GM19372 (cell line): ENCODE results near the gene SIX3.

ENCODE experiments used
- ATAC-seq: cut with Tn5 transposase; IDR thresholded peaks from one replicate; pipeline ENCODE4 v1.9.1; 2021; ENCODE audit warnings: mild to moderate bottlenecking, low read depth, moderate library complexity; ENCODE audit not compliant: unreplicated experiment

SIX3 gene

GRCh38 chr2:44942304-44943030 lies 965 bp downstream of the SIX3 start:
- no peak for ATAC-seq

- ATAC-seq = no peak
Observed at GRCh38 chr2:44943031-44943692, 1.7 kb downstream of the SIX3 start.

DNA sequence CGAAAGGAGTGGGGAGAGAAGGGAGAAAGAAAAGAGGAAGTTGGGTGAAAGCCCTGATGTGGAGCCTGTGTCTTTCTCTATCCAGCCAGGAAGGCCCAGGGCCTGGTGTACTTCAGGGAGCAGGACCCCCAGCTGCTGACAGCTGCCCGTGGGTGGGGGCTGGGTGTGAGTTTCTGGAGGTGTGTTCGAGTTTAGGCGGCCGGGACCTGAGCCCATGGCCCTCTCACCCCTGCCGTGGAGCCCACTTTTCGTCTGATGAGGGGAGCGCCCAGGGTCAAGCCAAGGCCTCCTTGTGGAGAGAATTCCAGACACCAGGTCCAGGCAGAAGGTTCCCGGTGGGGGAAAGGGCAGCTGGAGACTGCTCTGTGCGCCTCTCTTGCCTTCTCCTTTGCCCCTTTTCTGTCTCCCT lies 2.2 kb downstream of the SIX3 start:
- ATAC-seq = no peak

DNA sequence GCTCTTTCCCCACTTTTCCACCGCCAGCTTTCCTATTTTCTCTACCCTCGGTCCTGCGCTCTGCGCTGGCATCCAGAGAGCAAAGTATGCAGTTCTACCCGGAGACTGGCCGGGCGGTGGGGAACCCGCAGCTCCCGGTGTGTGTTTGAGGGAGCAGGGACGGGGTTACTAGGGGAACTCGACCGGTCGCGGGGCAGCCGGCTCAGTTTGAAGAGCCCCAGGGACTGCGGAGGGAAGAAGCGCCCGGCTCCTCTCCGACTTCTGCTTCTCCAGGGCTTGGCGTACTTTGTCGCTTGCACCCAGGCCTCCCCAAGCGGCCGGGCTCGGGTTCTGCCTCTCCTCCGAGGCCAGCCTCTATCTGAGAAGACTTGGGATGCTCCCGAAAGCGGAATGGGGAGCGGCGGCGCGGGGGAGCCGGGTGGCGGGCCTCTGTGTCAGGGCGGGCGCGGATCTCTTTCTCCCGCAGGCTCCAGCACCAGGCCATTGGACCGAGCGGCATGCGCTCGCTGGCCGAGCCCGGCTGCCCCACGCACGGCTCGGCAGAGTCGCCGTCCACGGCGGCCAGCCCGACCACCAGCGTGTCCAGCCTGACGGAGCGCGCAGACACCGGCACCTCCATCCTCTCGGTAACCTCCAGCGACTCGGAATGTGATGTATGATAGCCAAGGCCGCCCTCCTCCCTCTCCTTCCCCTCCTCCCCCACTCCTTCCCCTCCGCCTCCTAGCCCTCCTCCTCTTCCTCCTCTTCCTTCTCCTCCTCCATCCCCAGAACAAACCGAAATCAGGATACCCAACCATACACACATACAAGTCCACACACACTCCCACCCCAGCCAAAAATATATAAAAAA lies 2.8 kb downstream of the SIX3 start:
- ATAC-seq = no peak

GRCh38 chr2:44944952-44945612 lies 3.6 kb downstream of the SIX3 start:
- no peak for ATAC-seq

GRCh38 chr2:44945676-44946371 lies 4.3 kb downstream of the SIX3 start:
- ATAC-seq = no peak

- ATAC-seq = no peak
Observed at GRCh38 chr2:44946372-44947027, 5.0 kb downstream of the SIX3 start.

GRCh38 chr2:44947028-44947375 lies 5.5 kb downstream of the SIX3 start:
- no peak for ATAC-seq

GRCh38 chr2:44948565-44949328 lies 7.2 kb downstream of the SIX3 start:
- no peak for ATAC-seq

DNA sequence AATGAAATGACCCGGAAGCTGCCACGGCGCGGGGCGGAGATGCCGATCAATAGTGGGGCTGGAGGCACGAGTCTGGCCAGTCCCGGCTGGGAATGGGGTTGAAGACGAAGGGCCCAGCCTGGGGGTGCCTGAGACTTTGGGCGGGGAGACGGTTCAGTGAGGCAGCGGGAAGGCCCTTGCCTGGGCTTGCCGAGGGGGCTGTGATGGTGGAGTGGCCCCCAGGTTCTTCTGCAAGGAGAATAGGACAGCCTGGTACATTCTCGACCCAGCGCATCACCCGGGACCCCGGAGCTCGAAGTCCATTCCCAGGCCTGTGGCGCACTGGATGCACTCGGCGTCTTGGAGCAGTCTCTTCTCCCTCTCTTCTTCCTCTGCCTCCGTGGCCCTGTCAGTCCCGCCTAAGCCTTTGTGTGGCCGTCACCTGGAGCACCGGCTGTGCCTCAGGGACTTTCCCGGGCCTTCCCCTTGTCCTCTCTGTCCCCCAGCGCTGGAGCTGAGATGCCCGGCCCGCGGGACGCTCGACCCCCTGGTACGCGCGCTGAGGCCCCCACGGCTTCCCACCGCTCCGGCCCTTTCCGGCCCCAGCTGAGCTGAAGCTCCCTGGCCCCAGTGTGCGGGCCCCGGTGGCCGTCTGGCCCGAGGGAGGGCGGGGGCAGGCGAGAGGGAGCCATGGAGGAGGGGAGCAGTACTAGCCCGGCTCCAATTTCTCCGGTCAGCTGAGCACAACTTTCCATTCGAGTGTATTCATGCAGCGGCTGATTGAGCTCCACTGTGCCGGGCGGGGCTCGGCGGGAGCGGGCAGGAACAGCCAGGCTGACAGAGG lies 8.0 kb downstream of the SIX3 start:
- ATAC-seq = no peak

DNA sequence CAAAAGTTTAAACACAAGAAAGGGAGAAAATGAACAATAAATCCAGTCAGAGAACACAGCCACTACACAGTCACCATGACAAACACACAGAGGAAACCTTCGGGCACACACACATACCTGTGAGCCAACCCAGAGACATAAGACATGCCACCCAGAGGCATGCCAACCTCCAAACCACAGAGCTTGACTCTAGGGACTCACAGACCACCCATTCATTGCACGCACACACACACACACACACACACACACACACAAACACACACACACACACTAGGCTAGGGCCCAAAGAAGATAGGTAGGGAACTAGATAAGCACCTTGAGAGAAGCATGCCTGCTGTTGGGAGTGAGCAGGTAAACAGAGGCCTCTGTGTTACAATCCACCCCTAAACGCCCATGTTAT lies 9.1 kb downstream of the SIX3 start:
- no peak for ATAC-seq

- no peak for ATAC-seq
Observed at GRCh38 chr2:44951124-44951523, 9.6 kb downstream of the SIX3 start.

DNA sequence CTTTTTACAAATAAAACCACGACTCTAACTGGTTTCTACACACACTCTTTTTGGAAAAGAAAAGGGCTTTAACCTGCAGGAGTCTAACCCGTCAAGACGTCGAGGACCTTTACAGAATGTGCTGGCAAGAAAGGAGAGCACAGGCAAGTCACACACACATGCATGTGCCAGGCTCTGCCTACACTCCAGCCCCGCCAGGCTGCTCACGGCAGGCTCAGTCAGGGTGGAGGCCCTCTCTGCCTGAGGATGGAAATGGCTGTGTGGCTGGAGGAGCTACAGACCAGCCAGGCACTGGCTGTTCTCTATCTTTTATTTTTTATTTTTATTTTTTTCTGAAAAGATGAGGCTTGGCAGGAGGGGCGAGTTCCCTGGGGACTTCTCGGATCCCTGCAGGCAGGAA lies 10.2 kb downstream of the SIX3 start:
- ATAC-seq = no peak

DNA sequence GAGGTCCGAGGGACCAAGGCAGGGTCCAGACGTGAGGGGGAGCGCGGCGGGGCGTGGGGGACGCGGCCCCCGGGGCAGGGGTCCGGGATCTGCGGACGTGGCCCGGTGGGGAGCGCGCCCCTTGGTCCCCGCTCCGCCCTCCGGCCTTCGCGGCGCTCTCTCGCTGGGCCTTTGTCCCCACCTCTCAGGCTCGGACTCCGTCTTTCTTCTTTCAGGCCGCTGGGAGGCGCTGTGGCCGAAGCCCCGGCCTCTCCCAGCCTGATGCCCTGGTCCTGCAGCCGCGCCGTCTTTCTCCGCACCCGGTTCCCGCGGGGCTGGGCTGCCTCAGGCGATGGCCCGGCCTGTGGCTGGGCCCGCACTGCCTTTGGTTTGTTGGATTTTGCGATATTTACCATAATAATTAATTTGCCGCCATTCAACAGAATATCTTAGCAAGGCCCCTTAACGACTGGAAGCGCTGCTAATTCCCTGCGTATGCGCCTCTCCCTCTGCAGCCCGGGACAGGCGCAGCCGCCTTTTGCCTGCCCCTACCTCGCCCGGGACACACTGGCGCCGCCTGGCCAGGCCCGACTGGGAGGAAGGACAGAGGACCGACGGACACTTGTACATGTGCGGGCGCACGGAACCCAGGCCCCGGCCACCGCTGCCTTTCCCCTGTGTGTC lies 10.8 kb downstream of the SIX3 start:
- ATAC-seq = no peak

GRCh38 chr2:44952806-44953498 lies 11.4 kb downstream of the SIX3 start:
- no peak for ATAC-seq

DNA sequence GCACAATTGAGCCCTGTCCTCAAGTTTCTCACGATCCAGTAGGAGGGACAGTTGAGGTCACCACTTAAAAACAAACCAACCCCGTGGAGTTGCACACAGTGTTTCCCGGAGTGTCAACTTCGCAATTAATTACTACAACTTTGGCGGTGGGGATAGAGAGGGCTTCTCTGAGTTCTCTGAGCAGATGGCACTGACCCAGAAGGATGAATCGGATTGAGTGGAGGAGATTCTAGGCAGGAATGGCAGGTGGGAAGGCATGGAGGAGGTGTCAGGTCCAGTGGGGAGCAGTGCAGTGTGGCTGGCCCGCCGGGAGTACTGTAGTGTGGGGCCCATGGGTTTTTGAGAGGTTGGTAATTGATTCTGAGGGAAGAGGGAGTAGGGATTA lies 12.0 kb downstream of the SIX3 start:
- no peak for ATAC-seq

DNA sequence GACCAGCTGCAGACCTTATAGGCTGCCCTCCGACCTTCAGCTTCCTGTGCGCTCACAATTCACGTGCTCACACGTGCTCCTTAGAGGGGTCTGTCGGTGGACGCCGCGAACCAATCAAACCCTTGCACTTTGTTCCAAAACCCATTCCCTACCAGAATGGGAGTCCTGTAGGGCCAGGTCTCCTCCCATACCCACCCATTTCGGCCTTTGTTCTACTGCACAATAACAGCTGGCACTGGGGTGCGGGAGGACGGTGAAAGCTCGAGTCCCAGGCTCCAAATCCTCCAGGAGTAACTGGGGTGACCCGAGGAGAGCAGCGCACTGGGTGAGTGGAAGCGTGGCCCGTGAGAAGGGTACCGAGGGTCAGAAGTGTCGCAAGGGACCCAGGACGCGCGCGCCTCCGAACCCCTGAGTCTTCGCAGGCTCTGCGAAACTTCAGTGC lies 13.0 kb downstream of the SIX3 start:
- no peak for ATAC-seq
